Stimulated activated CD4-positive, alpha-beta T cell treated with anti-CD3 and anti-CD28 coated beads, Interleukin-4, amount 100 ng/mL, for 4 hours (primary cell): ENCODE results near the gene INTU.
"Not testable (repeated sequence)": the region's sequence is repeated elsewhere in the genome, so short reads cannot be mapped to it uniquely, and the experiment has no call there.

Experiments used
- DNase-seq, 2 experiments: peaks; one replicate each; pipeline ENCODE4 v3.0.0-alpha.2; 2020

The INTU gene

GRCh38 chr4:127648061-127648460, 15.3 kb downstream of the INTU start:
- DNase-seq, result no peak

GRCh38 chr4:127655590-127655989, 22.8 kb downstream of the INTU start:
- not testable (repeated sequence) for DNase-seq

GRCh38 chr4:127656047-127656680, 23.4 kb downstream of the INTU start:
- DNase-seq, result no peak

DNA sequence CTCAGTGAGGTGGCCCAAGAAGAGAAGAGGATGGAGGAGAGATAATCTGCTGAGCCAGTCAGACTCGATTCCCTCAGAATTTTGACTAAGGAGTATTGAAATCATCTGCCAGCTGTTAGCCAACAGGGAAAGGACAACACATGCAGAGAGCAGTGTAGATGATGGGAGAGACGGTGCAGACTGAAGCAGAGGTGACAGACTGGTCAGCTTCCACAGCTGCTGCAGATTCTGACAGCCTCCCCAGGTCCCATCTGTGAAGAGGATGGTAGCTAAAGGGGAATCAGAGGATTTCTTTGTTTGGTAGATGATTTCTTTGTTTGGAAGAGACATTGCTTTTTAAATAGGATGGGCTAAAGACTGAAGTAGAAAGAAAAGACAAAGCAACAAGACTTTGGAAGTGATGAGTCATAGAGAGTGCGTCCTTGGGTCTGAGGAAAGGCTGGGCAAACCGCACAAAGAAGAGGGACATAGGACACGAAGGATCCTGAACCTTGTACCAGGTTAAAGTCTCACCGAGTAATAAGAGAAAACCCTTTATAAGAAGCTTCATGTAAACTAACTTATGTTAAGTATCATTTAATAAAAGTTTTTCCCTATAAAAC, 27.6 kb downstream of the INTU start:
- DNase-seq, result no peak

GRCh38 chr4:127667116-127667515, 34.4 kb downstream of the INTU start:
- no peak for DNase-seq

DNA sequence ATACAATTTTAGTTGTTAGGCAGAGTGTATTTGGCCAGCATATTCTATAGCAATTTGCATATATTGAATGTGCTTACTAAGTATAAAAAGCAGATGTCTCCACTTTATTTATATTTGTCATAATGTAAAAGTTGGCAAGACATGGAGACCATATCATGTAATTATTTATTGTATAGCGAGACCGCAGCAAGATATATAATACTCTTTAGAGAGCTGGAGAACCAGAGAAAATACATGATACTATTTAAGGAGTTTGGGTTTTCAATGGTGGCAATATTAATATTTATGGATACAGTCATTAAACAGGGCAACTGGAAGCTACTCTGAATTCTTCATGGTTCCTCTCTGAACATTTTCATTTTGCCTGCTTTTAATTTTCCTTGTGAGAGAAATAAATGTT, 35.0 kb downstream of the INTU start:
- DNase-seq, result no peak

DNA sequence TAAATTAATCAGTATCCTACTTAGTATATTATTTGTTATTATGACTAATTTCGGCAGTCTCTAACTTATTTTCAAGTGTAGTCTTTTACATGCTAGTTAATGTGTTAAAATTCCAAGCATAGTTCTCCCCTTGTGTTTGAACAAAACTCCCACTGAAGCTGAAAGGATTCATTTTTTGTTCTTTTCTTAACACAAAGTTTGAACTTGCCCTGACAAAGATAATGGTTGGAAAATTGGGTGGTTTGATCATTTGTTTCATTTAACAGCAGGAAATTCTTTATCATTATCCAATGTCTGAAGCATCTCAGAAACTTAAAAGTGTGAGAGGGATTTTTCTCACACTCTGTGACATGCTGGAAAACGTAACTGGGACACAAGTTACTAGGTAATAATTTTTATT, 36.0 kb downstream of the INTU start:
- DNase-seq, result no peak

GRCh38 chr4:127669691-127670090, 36.9 kb downstream of the INTU start:
- no peak for DNase-seq

GRCh38 chr4:127672111-127672510, 39.4 kb downstream of the INTU start:
- no peak for DNase-seq

GRCh38 chr4:127685292-127685691, 52.5 kb downstream of the INTU start:
- DNase-seq, result no peak

DNA sequence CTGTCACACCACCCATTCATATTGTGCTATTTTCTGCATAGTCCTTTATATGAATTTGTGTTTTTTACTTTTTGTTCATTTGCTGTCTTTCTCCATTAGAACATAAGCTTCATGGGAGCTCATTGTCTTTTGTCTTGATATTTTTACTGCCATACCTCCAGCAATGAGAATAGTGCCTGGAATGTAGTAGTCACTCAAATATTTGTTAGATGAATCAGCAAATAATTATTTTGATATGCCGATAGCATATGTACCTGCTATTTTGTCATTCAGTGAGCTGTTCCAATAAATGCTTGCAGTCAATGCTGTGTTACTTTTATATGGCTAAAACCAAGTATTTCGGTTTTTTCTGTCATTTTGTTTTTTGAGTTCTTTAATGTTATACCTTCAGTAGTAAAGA, 53.9 kb downstream of the INTU start:
- DNase-seq, result no peak

DNA sequence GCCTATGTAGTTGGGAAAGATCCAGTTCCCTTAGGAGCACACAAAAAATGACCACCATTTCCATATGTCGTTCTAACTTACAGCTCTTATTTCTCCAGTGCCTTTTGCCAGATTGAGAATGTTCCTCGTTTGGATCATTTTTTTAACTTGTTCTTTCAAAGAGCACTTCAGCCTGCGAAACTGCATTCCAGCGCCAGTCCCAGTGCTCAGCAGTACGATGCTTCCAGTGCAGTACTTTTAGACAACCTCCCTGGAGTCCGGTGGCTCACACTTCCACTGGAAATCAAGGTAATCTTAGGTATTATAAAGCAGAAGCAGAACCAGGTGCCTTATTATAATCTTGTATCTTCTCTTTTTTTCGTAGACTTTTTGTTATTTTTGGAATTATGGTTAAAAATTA, 54.8 kb downstream of the INTU start:
- DNase-seq, result no peak

GRCh38 chr4:127698789-127699200, 66.0 kb downstream of the INTU start:
- no peak for DNase-seq

DNA sequence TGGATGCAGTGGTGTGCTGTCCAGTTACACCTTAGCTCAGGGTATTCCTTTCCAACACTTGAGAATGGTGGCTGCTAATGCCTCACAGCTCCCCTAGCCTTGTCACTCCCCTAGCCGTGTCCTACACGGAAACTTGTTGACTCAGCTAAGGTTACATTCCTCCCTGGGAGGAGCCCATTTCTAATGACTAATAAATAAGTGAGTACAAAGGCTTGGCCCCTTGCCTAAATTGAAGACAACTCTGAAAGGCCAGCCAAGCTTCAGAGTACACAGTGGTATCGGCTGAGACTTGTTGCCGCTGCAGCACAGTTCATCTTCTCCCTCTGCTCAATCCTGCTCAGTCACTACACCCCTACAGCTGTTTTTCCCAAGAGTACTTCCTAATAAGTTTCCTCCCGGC, 76.2 kb downstream of the INTU start:
- DNase-seq, result no peak

DNA sequence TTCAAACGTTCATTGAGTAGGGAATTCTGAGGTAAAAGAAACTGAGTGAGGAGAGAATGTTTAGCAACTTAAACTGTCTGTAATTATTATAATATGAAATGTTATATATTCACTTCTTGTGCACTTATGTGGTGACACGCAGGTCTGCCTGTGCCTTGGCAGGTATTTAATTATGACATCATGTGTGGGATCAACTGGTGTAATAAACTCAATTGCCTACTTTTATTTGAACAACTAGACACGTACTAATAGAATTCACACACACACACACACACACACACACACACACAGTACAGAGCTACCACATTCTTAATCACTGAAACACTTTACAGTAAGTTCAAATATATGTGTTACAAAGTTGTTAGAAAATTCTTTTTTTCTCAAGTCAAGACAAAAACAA, 76.7 kb downstream of the INTU start:
- no peak for DNase-seq

DNA sequence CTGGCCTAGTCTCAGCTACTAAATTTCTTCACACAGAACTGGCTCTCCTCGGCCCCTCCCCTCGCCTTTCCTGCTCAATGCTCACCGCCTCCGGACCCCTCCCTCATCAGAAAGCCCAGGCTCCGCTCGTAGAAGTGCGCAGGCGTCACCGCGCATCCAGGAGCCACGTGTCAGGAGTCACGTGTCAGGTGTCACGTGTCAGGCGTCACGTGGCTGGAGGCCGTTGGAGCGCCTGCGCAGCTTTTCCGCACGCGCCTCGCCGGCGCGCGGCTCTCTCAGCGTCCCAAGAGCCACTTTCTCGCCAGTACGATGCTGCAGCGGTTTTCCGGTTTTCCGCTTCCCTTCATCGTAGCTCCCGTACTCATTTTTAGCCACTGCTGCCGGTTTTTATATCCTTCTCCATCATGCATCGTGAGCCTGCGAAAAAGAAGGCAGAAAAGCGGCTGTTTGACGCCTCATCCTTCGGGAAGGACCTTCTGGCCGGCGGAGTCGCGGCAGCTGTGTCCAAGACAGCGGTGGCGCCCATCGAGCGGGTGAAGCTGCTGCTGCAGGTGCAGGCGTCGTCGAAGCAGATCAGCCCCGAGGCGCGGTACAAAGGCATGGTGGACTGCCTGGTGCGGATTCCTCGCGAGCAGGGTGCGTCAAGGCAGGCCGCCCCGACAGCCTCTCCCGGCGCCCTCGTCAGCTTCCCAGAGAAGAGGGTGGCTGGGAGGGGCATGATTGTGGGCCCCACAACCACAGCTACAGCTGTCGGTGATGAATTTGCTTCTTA, 97.6 kb downstream of the INTU start, which contains the start of gene SLC25A31:
TSS of gene SLC25A31 (plus strand) at position 259 of the 772 bp plus-strand sequence. CDS start at position 405, 146 bp downstream.
- DNase-seq, result no peak

DNA sequence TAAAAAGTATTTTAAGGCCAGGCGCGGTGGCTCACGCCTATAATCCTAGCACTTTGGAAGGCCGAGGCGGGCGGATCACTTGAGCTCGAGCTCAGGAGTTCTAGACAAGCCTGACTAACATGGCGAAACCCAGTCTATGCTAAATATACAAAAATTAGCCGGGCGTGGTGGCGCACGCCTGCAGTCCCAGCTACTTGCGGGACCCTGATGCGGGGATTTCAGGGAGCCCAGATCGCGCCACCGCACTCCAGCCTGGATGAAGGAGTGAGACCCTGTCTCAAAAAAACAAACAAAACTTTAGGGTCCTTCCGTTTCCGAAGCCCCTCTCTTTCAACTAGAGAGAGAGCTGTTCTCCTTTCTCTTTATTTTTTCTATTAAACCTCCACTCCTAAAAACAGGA, 98.6 kb downstream of the INTU start:
- no peak for DNase-seq

GRCh38 chr4:127732623-127733328, 100.0 kb downstream of the INTU start:
- DNase-seq, result no peak

DNA sequence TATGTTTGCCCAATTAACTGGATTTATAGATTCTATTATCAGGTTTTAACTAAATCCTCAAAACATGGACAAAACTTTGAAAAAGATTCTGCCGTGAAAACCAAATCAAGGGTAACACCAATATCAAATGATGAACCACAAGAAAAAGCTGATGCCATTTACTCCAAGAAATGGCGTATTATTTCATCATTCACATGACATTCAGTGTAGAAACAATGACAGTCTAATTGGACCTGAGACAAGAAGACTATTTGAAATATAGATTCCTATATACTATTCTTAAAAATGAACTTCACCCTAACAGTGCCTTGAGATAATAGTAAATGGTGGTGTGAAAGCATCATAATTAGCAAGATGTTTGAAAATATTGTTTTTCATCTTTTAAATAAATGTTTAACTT, 102.2 kb downstream of the INTU start:
- DNase-seq, result no peak

DNA sequence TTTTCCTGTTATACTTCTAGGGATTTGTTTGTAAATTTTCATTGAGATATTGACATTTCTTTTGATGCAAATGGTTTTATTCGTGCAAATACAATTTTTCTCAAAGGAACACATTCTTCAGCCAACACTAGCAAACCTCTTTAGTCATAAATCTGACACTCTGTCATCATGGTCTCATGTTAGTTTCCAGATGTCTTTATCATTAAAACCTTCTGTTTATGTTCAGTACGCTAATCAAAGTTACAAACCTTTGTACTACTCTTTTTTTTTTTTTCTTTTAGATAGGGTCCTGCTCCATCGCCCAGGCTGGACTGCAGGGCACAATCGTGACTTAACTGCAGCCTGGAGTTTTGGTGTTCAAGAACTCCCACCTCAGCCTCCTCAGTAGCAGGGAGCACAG, 104.5 kb downstream of the INTU start:
- no peak for DNase-seq

DNA sequence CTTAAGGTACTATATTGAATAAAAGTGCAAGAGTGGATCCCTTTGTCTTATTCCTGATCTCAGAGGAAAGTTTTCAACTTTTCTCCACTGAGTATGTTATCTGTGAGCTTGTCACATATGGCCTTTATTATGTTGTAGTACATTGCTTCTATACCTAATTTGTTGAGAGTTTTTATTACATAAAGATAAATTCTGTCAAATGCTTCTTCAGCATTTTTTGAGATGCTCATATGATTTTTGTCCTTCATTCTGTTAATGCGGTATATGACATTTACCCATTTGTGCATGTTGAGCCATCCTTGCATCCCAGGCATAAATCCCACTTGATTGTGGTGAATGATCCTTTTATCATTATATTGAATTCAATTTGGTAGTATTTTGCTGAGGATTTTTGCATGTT, 108.5 kb downstream of the INTU start:
- DNase-seq, result no peak

DNA sequence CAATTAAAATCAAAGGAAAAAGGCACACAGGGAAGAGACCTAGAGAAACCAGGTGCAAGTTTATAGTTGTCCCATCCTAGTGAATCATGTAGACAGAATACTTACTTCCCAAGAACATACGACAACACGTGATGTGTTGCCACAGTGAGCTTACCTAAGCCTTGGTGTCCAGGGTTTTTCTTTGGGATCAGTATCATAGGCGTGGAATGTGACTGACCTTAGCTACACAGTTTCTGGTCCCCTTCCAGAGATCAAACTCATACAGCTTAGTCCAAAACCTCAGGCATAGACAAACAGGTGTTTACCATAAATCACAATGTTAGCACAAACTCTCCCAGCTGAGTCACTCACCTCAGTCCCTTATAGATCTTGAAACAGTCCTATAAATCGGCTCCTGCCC, 115.1 kb downstream of the INTU start:
- DNase-seq, result no peak

- no peak for DNase-seq
Observed at GRCh38 chr4:127748957-127749356, 116.2 kb downstream of the INTU start.

- no peak for DNase-seq
Observed at GRCh38 chr4:127756906-127757305, 124.1 kb downstream of the INTU start.
